Vagina (tissue), 2 donors: ENCODE measurements around the gene MAP2K7.

Experiments
- CTCF ChIP-seq, 3 experiments: fragments of 450-650 bp in 2 of 3; fragments of 200-600 bp in 1 of 3; sonication (generic) in 1 of 3; IDR thresholded peaks; one replicate each; pipeline ENCODE4 v1.5.1; 2017 to 2019; ENCODE audit warnings: antibody characterized with exemption in 3 of 3, mild to moderate bottlenecking in 2 of 3, moderate library complexity in 2 of 3
- POLR2A ChIP-seq, 2 donors: fragments of 450-650 bp; IDR thresholded peaks; one replicate each; pipeline ENCODE4 v1.6.1; 2017; ENCODE audit warnings: antibody characterized with exemption in 2 of 2, mild to moderate bottlenecking in 2 of 2, moderate library complexity in 2 of 2
- POLR2AphosphoS5 ChIP-seq, 2 donors: sonication (generic); formaldehyde crosslinking; IDR thresholded peaks; one replicate each; pipeline ENCODE4 v1.9.0; 2017; ENCODE audit warnings: antibody characterized with exemption in 2 of 2, mild to moderate bottlenecking in 2 of 2, low read depth in 1 of 2; ENCODE audit not compliant: insufficient read depth in 1 of 2

- TF ChIP-seq CTCF (IDR thresholded peaks at IDR 0.05) (no peak), POLR2A (IDR thresholded peaks at IDR 0.05) (no peak), POLR2AphosphoS5 (IDR thresholded peaks at IDR 0.05; ENCODE audit: insufficient read depth in 1 of 2, low read depth in 1 of 2) (no peak)
Observed at GRCh38 chr19:7901337-7901736, 2.3 kb upstream of the MAP2K7 start.
